GM18499 (cell line): ENCODE results near the gene C17orf114.

Source experiments
- ATAC-seq: cut with Tn5 transposase; IDR thresholded peaks from one replicate; pipeline ENCODE4 v1.9.1; 2021; ENCODE audit warnings: moderate number of reproducible peaks; ENCODE audit not compliant: insufficient read depth, unreplicated experiment

Gene C17orf114

GRCh38 chr17:4788807-4789700 is 13.1 kb downstream of the C17orf114 start, which contains the start of gene GLTPD2:
Gene GLTPD2 (plus strand): TSS chr17:4788964. CDS start chr17:4789012, 48 bp downstream.
- ATAC-seq: no peak

- no peak for ATAC-seq
Observed at GRCh38 chr17:4788159-4788806, 13.8 kb downstream of the C17orf114 start.

GRCh38 chr17:4786516-4786915 is 15.6 kb downstream of the C17orf114 start:
- ATAC-seq: no peak

- no peak for ATAC-seq
Observed at GRCh38 chr17:4786106-4786511, 16.0 kb downstream of the C17orf114 start, which contains the start of gene VMO1. Gene VMO1 (minus strand): TSS chr17:4786364. CDS start chr17:4786352, 12 bp downstream.

GRCh38 chr17:4785311-4786105 is 16.6 kb downstream of the C17orf114 start:
- no peak for ATAC-seq

GRCh38 chr17:4782652-4783051 is 19.5 kb downstream of the C17orf114 start:
- ATAC-seq: no peak

- no peak for ATAC-seq
Observed at GRCh38 chr17:4780325-4780955, 21.7 kb downstream of the C17orf114 start.

- no peak for ATAC-seq
Observed at GRCh38 chr17:4777969-4778760, 24.0 kb downstream of the C17orf114 start.

- no peak for ATAC-seq
Observed at GRCh38 chr17:4772235-4772613, 29.9 kb downstream of the C17orf114 start.

GRCh38 chr17:4771519-4772234 is 30.5 kb downstream of the C17orf114 start, which contains the start of gene TM4SF5:
Gene TM4SF5 (plus strand): TSS chr17:4771886. CDS start chr17:4771923, 37 bp downstream.
- no peak for ATAC-seq

GRCh38 chr17:4769628-4770027 is 32.5 kb downstream of the C17orf114 start:
- ATAC-seq: no peak

GRCh38 chr17:4768298-4768697 is 33.8 kb downstream of the C17orf114 start:
- ATAC-seq: no peak

GRCh38 chr17:4766723-4767122 is 35.4 kb downstream of the C17orf114 start:
- ATAC-seq: no peak

GRCh38 chr17:4766201-4766600 is 35.9 kb downstream of the C17orf114 start:
- no peak for ATAC-seq

GRCh38 chr17:4764595-4764994 is 37.5 kb downstream of the C17orf114 start:
- no peak for ATAC-seq

- no peak for ATAC-seq
Observed at GRCh38 chr17:4759776-4760236, 42.3 kb downstream of the C17orf114 start.

- ATAC-seq: no peak
Observed at GRCh38 chr17:4753392-4753791, 48.7 kb downstream of the C17orf114 start.

GRCh38 chr17:4751932-4752331 is 50.2 kb downstream of the C17orf114 start:
- ATAC-seq: no peak
